HG02763 (cell line): ENCODE results near the gene RFX3.
"Not testable (repeated sequence)": the region's sequence is repeated elsewhere in the genome, so short reads cannot be mapped to it uniquely, and the experiment has no call there.

ENCODE experiments used
- ATAC-seq: cut with Tn5 transposase; IDR thresholded peaks from one replicate; pipeline ENCODE4 v1.9.1; 2021; ENCODE audit warnings: mild to moderate bottlenecking, moderate library complexity; ENCODE audit not compliant: unreplicated experiment

Gene RFX3

GRCh38 chr9:3359778-3360177, 166.0 kb downstream of the RFX3 start:
- ATAC-seq: no peak

- ATAC-seq: no peak
Measured at GRCh38 chr9:3359048-3359692, 166.6 kb downstream of the RFX3 start.

GRCh38 chr9:3348169-3348568, 177.6 kb downstream of the RFX3 start:
- no peak for ATAC-seq

- no peak for ATAC-seq
Measured at GRCh38 chr9:3346549-3346948, 179.3 kb downstream of the RFX3 start.

GRCh38 chr9:3343671-3344070, 182.1 kb downstream of the RFX3 start:
- no peak for ATAC-seq

- no peak for ATAC-seq
Measured at GRCh38 chr9:3342159-3342777, 183.5 kb downstream of the RFX3 start.

GRCh38 chr9:3337515-3338225, 188.1 kb downstream of the RFX3 start:
- no peak for ATAC-seq

- ATAC-seq: no peak
Measured at GRCh38 chr9:3336951-3337350, 188.8 kb downstream of the RFX3 start.

GRCh38 chr9:3332802-3333201, 193.0 kb downstream of the RFX3 start:
- ATAC-seq: no peak

GRCh38 chr9:3331801-3332200, 194.0 kb downstream of the RFX3 start:
- no peak for ATAC-seq

GRCh38 chr9:3330792-3331420, 194.9 kb downstream of the RFX3 start:
- ATAC-seq: no peak

GRCh38 chr9:3329361-3329760, 196.4 kb downstream of the RFX3 start:
- no peak for ATAC-seq

GRCh38 chr9:3323714-3324113, 202.1 kb downstream of the RFX3 start:
- ATAC-seq: no peak

- ATAC-seq: no peak
Measured at GRCh38 chr9:3321186-3321585, 204.6 kb downstream of the RFX3 start.

GRCh38 chr9:3312595-3312994, 213.2 kb downstream of the RFX3 start:
- not testable (repeated sequence) for ATAC-seq

GRCh38 chr9:3308609-3309008, 217.2 kb downstream of the RFX3 start:
- ATAC-seq: no peak

- ATAC-seq: not testable (repeated sequence)
Measured at GRCh38 chr9:3304388-3304787, 221.4 kb downstream of the RFX3 start.

GRCh38 chr9:3299872-3300271, 225.9 kb downstream of the RFX3 start:
- ATAC-seq: peak; percentile 98

GRCh38 chr9:3296536-3296935, 229.3 kb downstream of the RFX3 start:
- ATAC-seq: no peak

- ATAC-seq: no peak
Measured at GRCh38 chr9:3292311-3292710, 233.5 kb downstream of the RFX3 start.

GRCh38 chr9:3290231-3290840, 235.5 kb downstream of the RFX3 start:
- no peak for ATAC-seq
